Upper lobe of left lung (tissue), 6 donors: Measurements from ENCODE around the gene ADD3. TPM values are rescaled to one million over a fixed set of nuclear protein-coding genes. Genes with fewer than 3 reads are reported as not detected.

ENCODE experiments used
- ATAC-seq, 2 donors: fragments of 200-7000 bp; cut with Tn5 transposase; one replicate each; pipeline ENCODE4 v1.9.1; 2022; ENCODE audit warnings: mild to moderate bottlenecking in 2 of 2, moderate library complexity in 2 of 2; ENCODE audit not compliant: low FRiP score in 2 of 2
- DNase-seq, 2 donors: peaks; one replicate each; pipeline ENCODE4 v3.0.0-alpha.2; 2019 to 2020
- H3K27ac ChIP-seq, 4 donors: fragments of 200-600 bp; sonication (generic); one replicate each; pipeline ENCODE4 v1.5.1; 2016 to 2019
- H3K27me3 ChIP-seq, 4 donors: fragments of 200-600 bp; sonication (generic); one replicate each; pipeline ENCODE4 v1.5.1; 2017 to 2019
- H3K36me3 ChIP-seq, 4 donors: fragments of 200-600 bp; sonication (generic); one replicate each; pipeline ENCODE4 v1.5.1; 2016 to 2019
- H3K4me1 ChIP-seq, 4 donors: fragments of 200-600 bp; sonication (generic); one replicate each; pipeline ENCODE4 v1.5.1; 2018 to 2019
- H3K4me3 ChIP-seq, 4 donors: fragments of 200-600 bp; sonication (generic); one replicate each; pipeline ENCODE4 v1.5.1; 2017 to 2019; ENCODE audit warnings: mild to moderate bottlenecking in 2 of 4, moderate library complexity in 1 of 4
- H3K9me3 ChIP-seq, 4 donors: fragments of 200-600 bp; sonication (generic); one replicate each; pipeline ENCODE4 v1.5.1; 2018 to 2019
- CTCF ChIP-seq, 6 experiments: fragments of 450-650 bp in 4 of 6; fragments of 200-600 bp in 2 of 6; sonication (generic) in 2 of 6; IDR thresholded peaks; one replicate each; pipeline ENCODE4 v1.5.1; 2016 to 2019; ENCODE audit warnings: antibody characterized with exemption in 6 of 6
- EP300 ChIP-seq, 4 donors: sonication (generic); formaldehyde crosslinking; IDR thresholded peaks; one replicate each; pipeline ENCODE4 v1.5.1; 2017; ENCODE audit warnings: antibody characterized with exemption in 4 of 4, control low read depth in 2 of 4
- POLR2A ChIP-seq, 4 donors: fragments of 450-650 bp; IDR thresholded peaks; one replicate each; pipeline ENCODE4 v1.5.1; 2016 to 2017; ENCODE audit warnings: antibody characterized with exemption in 4 of 4, mild to moderate bottlenecking in 2 of 4
- POLR2AphosphoS5 ChIP-seq, 2 donors: sonication (generic); formaldehyde crosslinking; IDR thresholded peaks; one replicate each; pipeline ENCODE4 v1.5.1; 2017; ENCODE audit warnings: antibody characterized with exemption in 2 of 2
- WGBS, 2 donors: methylation state at CpG; one replicate each; pipeline ENCODE4 v1.1.5; 2017 to 2018; 5-methylcytosine and 5-hydroxymethylcytosine counted together
- total RNA-seq, 6 donors: library from RNA; depleted of rRNA in 4 of 6; stranded (reverse); fragments of >200 nt in 4 of 6; gene quantifications; one replicate each; pipeline versions ENCODE4 v1.1.0 to v1.2.1, GENCODE V29; 2016 to 2021
- donor health status: DM: no; HTN: no; CAD: no; lungs with moderate emphysema.
- donor health status: DM: no; HTN: yes; CAD: no; lungs with severe emphysema.

Gene ADD3
- total RNA-seq, 6 donors from 2014 or later = 34.1 to 229 (median 61.0) TPM

GRCh38 chr10:110142965-110143364, 135.2 kb downstream of the ADD3 start:
- no peak overlapping the region for H3K27ac ChIP-seq
- peaks cover 11 to 17% (median 14%) of the 10 kb centered on the region in 4 donors for H3K4me1 ChIP-seq
- no peaks in the 10 kb centered on the region for H3K27me3 ChIP-seq
- ATAC-seq = no peak
- H3K4me3 ChIP-seq = no peak overlapping the region
- TF ChIP-seq EP300 (IDR thresholded peaks at IDR 0.05) (no peak), CTCF (IDR thresholded peaks at IDR 0.05) (no peak), POLR2A (IDR thresholded peaks at IDR 0.05) (no peak), POLR2AphosphoS5 (IDR thresholded peaks at IDR 0.05) (no peak)
- no peak for DNase-seq
- H3K9me3 ChIP-seq = no peaks in the 10 kb centered on the region
- WGBS, 2 donors = 83 to 95% methylated on average over 6 of the region's 6 CpGs
- H3K36me3 ChIP-seq = no peaks in the 10 kb centered on the region

GRCh38 chr10:110144507-110144906, 136.7 kb downstream of the ADD3 start:
- TF ChIP-seq CTCF (IDR thresholded peaks at IDR 0.05) (no peak), POLR2AphosphoS5 (IDR thresholded peaks at IDR 0.05) (no peak), EP300 (IDR thresholded peaks at IDR 0.05) (no peak), POLR2A (IDR thresholded peaks at IDR 0.05) (no peak)
- 62 to 78% methylated on average over 1 of the region's 1 CpG for WGBS, 2 donors
- ATAC-seq = no peak

DNA sequence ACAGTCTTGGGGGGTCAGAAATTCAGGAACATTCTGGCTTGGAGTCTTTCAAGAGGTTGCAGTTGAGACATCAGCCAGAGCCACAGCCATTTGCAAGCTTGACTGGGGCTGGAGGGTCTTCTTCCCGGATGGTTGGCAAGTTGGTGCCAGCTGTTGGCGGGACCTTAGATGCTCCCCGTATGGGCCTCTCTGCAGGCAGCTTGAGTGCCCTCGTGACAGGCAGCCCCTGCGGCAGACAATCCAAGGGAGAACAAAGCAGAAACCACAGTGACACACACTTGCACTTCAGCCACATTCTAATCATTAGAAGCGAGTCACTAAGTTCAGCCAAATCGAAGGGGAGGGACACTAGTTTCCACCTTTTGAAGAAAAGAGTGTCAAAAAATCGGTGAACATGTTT, 140.2 kb downstream of the ADD3 start:
- WGBS, 2 donors = 62 to 69% methylated on average over 7 to 8 of the region's 8 CpGs
- Histone ChIP-seq H3K27ac (no peak overlapping the region), H3K27me3 (no peaks in the 10 kb centered on the region), H3K4me1 (peaks cover 0 to 8% (median 4%) of the 10 kb centered on the region in 4 donors), H3K9me3 (no peaks in the 10 kb centered on the region), H3K4me3 (no peak overlapping the region), H3K36me3 (no peaks in the 10 kb centered on the region)
- DNase-seq (no peak), ATAC-seq (no peak)
- TF ChIP-seq CTCF (IDR thresholded peaks at IDR 0.05) = no peak
- no peak for TF ChIP-seq EP300 (IDR thresholded peaks at IDR 0.05)
- no peak for TF ChIP-seq POLR2AphosphoS5 (IDR thresholded peaks at IDR 0.05)
- no peak for TF ChIP-seq POLR2A (IDR thresholded peaks at IDR 0.05)

More at GRCh38 chr10:110144507-110144906, 136.7 kb downstream of the ADD3 start:
- no peaks in the 10 kb centered on the region for H3K27me3 ChIP-seq
- no peak for DNase-seq
- peaks cover 9 to 14% (median 12%) of the 10 kb centered on the region in 4 donors for H3K4me1 ChIP-seq
- H3K4me3 ChIP-seq = no peak overlapping the region
- no peaks in the 10 kb centered on the region for H3K9me3 ChIP-seq
- H3K27ac ChIP-seq = no peak overlapping the region
- H3K36me3 ChIP-seq = no peaks in the 10 kb centered on the region

- Histone ChIP-seq H3K27me3 (no peaks in the 10 kb centered on the region), H3K4me1 (peaks cover 0 to 8% (median 4%) of the 10 kb centered on the region in 4 donors), H3K27ac (no peak overlapping the region), H3K36me3 (no peaks in the 10 kb centered on the region), H3K9me3 (no peaks in the 10 kb centered on the region), H3K4me3 (no peak overlapping the region)
- TF ChIP-seq CTCF (IDR thresholded peaks at IDR 0.05) (no peak), POLR2AphosphoS5 (IDR thresholded peaks at IDR 0.05) (no peak), EP300 (IDR thresholded peaks at IDR 0.05) (no peak), POLR2A (IDR thresholded peaks at IDR 0.05) (no peak)
- DNase-seq (no peak), ATAC-seq (no peak)
- 84 to 89% methylated on average over 8 of the region's 8 CpGs for WGBS, 2 donors
Observed at GRCh38 chr10:110149259-110149658, 141.5 kb downstream of the ADD3 start.

DNA sequence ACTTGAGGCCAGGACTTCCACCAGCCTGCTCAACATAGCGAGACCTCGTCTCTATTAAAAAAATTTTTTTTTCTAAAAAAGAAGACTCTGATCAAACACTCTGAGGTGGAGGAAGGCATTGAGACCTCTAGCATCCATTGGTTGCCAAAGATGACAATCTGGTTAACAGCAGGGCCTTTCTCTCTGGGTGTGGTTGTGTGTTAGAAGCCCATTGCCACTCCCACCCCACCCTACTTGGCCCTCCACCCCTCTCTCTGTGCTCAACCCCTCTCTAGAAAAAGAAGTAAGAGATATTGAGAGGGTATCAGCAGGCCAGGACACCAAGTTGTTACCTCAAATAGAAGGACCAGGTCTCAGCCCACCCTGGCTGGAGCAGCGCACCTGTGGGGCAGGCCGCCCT, 142.3 kb downstream of the ADD3 start:
- TF ChIP-seq EP300 (IDR thresholded peaks at IDR 0.05) (no peak), POLR2AphosphoS5 (IDR thresholded peaks at IDR 0.05) (no peak), POLR2A (IDR thresholded peaks at IDR 0.05) (no peak), CTCF (IDR thresholded peaks at IDR 0.05) (no peak)
- H3K36me3 ChIP-seq = no peaks in the 10 kb centered on the region
- H3K9me3 ChIP-seq = no peaks in the 10 kb centered on the region
- no peak for ATAC-seq
- no peak overlapping the region for H3K4me3 ChIP-seq
- peaks cover 0 to 8% (median 4%) of the 10 kb centered on the region in 4 donors for H3K4me1 ChIP-seq
- WGBS, 2 donors = 88 to 95% methylated on average over 3 to 4 of the region's 4 CpGs
- no peak for DNase-seq
- H3K27ac ChIP-seq = no peak overlapping the region
- no peaks in the 10 kb centered on the region for H3K27me3 ChIP-seq
